ENCODE data around the gene ZRANB3. TPM values are rescaled to one million over a fixed set of nuclear protein-coding genes. Genes with fewer than 3 reads are reported as not detected.

ZRANB3 gene
- total RNA-seq, 1 experiment from 2014 or later = 15.9 TPM

- TF ChIP-seq, protein P1, sequence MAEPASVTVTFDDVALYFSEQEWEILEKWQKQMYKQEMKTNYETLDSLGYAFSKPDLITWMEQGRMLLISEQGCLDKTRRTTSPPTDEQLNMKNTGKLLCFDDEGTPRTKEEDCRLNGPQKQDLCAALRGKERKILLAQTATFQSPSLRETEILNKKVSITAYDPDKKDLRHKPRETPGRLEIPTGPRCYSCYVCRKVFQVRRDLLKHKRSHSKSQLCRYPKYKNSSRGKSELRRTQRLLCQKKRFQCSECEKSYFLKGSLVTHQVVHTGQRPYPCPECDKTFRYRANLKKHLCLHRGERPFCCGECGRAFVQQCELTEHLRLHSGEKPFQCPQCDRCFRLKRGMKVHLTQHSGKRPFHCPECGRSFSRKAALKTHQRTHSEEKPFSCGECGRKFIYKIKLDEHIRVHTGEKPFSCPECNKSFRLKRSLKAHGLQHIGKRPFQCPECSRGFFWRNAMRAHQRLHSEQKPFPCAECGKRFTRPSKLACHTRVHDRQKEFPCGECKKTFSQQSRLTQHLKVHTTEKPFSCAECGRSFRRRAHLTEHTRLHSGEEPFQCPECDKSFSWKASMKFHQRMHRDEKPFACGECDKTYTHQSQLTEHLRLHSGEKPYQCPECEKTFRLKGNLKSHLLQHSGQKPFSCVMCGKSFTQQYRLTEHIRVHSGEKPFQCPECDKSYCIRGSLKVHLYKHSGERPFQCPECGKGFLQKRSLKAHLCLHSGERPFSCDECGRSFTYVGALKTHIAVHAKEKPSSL (CRISPR knock-in tag; conservative IDR thresholded peaks at IDR 0.05) = no peak
- TF ChIP-seq ZMAT4 (CRISPR knock-in tag; IDR thresholded peaks at IDR 0.05) = no peak
- TF ChIP-seq, protein P2, sequence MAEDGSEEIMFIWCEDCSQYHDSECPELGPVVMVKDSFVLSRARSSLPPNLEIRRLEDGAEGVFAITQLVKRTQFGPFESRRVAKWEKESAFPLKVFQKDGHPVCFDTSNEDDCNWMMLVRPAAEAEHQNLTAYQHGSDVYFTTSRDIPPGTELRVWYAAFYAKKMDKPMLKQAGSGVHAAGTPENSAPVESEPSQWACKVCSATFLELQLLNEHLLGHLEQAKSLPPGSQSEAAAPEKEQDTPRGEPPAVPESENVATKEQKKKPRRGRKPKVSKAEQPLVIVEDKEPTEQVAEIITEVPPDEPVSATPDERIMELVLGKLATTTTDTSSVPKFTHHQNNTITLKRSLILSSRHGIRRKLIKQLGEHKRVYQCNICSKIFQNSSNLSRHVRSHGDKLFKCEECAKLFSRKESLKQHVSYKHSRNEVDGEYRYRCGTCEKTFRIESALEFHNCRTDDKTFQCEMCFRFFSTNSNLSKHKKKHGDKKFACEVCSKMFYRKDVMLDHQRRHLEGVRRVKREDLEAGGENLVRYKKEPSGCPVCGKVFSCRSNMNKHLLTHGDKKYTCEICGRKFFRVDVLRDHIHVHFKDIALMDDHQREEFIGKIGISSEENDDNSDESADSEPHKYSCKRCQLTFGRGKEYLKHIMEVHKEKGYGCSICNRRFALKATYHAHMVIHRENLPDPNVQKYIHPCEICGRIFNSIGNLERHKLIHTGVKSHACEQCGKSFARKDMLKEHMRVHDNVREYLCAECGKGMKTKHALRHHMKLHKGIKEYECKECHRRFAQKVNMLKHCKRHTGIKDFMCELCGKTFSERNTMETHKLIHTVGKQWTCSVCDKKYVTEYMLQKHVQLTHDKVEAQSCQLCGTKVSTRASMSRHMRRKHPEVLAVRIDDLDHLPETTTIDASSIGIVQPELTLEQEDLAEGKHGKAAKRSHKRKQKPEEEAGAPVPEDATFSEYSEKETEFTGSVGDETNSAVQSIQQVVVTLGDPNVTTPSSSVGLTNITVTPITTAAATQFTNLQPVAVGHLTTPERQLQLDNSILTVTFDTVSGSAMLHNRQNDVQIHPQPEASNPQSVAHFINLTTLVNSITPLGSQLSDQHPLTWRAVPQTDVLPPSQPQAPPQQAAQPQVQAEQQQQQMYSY (CRISPR knock-in tag; IDR thresholded peaks at IDR 0.05) = no peak; the same call in 1 of the 2 replicates
Observed at GRCh38 chr2:135531231-135532197, 496 bp upstream of the ZRANB3 start, which contains the start of gene R3HDM1 (continued).

GRCh38 chr2:135528006-135528405, 3.0 kb downstream of the ZRANB3 start:
- ATAC-seq (no peak), DNase-seq (ENCODE audit: low spot score) (no peak)
- Mint-ChIP-seq H3K27ac (no peak overlapping the region), H3K9me3 (no peaks in the 10 kb centered on the region), H3K4me3 (no peak overlapping the region), H3K36me3 (peaks cover 15% of the 10 kb centered on the region), H3K27me3 (ENCODE audit: low read depth) (no peaks in the 10 kb centered on the region), H3K4me1 (peaks cover 20% of the 10 kb centered on the region)
- ChIA-PET CTCF (interaction anchor here (0.7 kb wide), 1 partner anchor 1209 kb away, joined by 3 read pairs; no protein-coding TSS in a partner anchor), POLR2A (no interaction called here)
- TF ChIP-seq ETV6 (CRISPR knock-in tag; IDR thresholded peaks at IDR 0.05) (no peak), FOXJ3 (CRISPR knock-in tag; IDR thresholded peaks at IDR 0.05; ENCODE audit: borderline replicate concordance) (no peak), TEAD1 (CRISPR knock-in tag; IDR thresholded peaks at IDR 0.05) (no peak)
- TF ChIP-seq, protein P3, sequence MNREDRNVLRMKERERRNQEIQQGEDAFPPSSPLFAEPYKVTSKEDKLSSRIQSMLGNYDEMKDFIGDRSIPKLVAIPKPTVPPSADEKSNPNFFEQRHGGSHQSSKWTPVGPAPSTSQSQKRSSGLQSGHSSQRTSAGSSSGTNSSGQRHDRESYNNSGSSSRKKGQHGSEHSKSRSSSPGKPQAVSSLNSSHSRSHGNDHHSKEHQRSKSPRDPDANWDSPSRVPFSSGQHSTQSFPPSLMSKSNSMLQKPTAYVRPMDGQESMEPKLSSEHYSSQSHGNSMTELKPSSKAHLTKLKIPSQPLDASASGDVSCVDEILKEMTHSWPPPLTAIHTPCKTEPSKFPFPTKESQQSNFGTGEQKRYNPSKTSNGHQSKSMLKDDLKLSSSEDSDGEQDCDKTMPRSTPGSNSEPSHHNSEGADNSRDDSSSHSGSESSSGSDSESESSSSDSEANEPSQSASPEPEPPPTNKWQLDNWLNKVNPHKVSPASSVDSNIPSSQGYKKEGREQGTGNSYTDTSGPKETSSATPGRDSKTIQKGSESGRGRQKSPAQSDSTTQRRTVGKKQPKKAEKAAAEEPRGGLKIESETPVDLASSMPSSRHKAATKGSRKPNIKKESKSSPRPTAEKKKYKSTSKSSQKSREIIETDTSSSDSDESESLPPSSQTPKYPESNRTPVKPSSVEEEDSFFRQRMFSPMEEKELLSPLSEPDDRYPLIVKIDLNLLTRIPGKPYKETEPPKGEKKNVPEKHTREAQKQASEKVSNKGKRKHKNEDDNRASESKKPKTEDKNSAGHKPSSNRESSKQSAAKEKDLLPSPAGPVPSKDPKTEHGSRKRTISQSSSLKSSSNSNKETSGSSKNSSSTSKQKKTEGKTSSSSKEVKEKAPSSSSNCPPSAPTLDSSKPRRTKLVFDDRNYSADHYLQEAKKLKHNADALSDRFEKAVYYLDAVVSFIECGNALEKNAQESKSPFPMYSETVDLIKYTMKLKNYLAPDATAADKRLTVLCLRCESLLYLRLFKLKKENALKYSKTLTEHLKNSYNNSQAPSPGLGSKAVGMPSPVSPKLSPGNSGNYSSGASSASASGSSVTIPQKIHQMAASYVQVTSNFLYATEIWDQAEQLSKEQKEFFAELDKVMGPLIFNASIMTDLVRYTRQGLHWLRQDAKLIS (CRISPR knock-in tag; IDR thresholded peaks at IDR 0.05; ENCODE audit: borderline replicate concordance) = no peak
- TF ChIP-seq, protein P4, sequence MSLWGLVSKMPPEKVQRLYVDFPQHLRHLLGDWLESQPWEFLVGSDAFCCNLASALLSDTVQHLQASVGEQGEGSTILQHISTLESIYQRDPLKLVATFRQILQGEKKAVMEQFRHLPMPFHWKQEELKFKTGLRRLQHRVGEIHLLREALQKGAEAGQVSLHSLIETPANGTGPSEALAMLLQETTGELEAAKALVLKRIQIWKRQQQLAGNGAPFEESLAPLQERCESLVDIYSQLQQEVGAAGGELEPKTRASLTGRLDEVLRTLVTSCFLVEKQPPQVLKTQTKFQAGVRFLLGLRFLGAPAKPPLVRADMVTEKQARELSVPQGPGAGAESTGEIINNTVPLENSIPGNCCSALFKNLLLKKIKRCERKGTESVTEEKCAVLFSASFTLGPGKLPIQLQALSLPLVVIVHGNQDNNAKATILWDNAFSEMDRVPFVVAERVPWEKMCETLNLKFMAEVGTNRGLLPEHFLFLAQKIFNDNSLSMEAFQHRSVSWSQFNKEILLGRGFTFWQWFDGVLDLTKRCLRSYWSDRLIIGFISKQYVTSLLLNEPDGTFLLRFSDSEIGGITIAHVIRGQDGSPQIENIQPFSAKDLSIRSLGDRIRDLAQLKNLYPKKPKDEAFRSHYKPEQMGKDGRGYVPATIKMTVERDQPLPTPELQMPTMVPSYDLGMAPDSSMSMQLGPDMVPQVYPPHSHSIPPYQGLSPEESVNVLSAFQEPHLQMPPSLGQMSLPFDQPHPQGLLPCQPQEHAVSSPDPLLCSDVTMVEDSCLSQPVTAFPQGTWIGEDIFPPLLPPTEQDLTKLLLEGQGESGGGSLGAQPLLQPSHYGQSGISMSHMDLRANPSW (CRISPR knock-in tag; conservative IDR thresholded peaks at IDR 0.05; ENCODE audit: low read depth) = no peak
